NT2/D1 (cell line): ENCODE results near the gene G2E3.

Experiments used
- DNase-seq: peaks from one replicate; pipeline ENCODE4 v3.0.0-alpha.2; 2011; ENCODE audit warnings: low read depth, low spot score
- H3K27me3 ChIP-seq: 2 replicates; pipeline ENCODE4 v1.6.0; 2011; ENCODE audit warnings: mild to moderate bottlenecking; ENCODE audit not compliant: insufficient read length, insufficient read depth
- H3K36me3 ChIP-seq: 2 replicates; pipeline ENCODE4 v1.6.1; 2011; ENCODE audit warnings: mild to moderate bottlenecking, low read length, mixed read lengths; ENCODE audit not compliant: insufficient read depth, insufficient read length
- H3K4me1 ChIP-seq: 2 replicates; pipeline ENCODE4 v1.5.1; 2011; ENCODE audit not compliant: insufficient read depth, insufficient read length
- H3K4me3 ChIP-seq: 2 replicates; pipeline ENCODE4 v1.5.1; 2011; ENCODE audit warnings: low read depth; ENCODE audit not compliant: insufficient read length
- H3K9ac ChIP-seq: 2 replicates; pipeline ENCODE4 v1.6.0; 2011; ENCODE audit warnings: low read depth; ENCODE audit not compliant: insufficient read length
- H3K9me3 ChIP-seq: 2 replicates; pipeline ENCODE4 v1.5.1; 2011; ENCODE audit warnings: mild to moderate bottlenecking, low read length; ENCODE audit not compliant: insufficient read depth
- SUZ12 ChIP-seq: IDR thresholded peaks from 2 replicates; pipeline ENCODE4 v1.6.1; 2011; ENCODE audit not compliant: insufficient read length, insufficient read depth; ENCODE audit errors: extremely low read depth
- YY1 ChIP-seq: IDR thresholded peaks from 2 replicates; pipeline ENCODE4 v1.6.1; 2011; ENCODE audit not compliant: insufficient read length, insufficient read depth
- ZNF274 ChIP-seq: IDR thresholded peaks from 2 replicates; pipeline ENCODE4 v1.6.1; 2011; ENCODE audit warnings: mild to moderate bottlenecking, low read depth, low read length

The G2E3 gene

DNA sequence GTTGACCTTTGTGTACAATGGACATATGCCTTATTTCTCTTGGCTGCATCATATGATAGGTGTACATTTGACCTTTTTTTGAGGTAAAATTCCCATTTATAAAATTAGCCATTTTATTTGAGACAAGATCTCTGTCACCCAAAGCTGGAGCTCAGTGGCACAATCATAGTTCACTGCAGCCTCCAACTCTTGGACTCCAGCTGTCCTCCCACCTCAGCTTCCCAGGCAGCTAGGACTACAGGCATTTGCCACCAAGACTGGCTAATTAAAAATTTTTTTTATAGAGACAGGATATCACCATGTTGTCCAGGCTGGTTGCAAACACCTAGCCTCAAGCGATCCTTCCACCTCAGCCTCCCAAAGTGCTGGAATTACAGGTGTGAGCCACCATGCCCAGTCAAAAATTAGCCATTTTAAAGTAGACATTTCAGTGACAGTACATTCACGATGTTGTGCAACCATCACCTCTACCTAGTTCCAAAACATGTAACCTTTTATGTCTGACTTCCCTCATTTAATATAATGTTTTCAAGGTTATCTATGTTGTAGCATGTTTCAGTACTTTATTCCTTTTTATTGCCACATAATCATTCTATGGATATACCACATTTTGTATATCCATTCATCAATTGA lies 5.4 kb downstream of the G2E3 start:
- Histone ChIP-seq H3K27me3 (no peaks in the 10 kb centered on the region), H3K4me1 (no peaks in the 10 kb centered on the region), H3K4me3 (no peak overlapping the region), H3K9me3 (peaks cover 4% of the 10 kb centered on the region; the same call in 1 of the 2 replicates), H3K9ac (no peak overlapping the region), H3K36me3 (peaks cover 22% of the 10 kb centered on the region)
- TF ChIP-seq YY1, result no peak
- TF ChIP-seq SUZ12, result no peak
- TF ChIP-seq ZNF274, result no peak
- no peak for DNase-seq

DNA sequence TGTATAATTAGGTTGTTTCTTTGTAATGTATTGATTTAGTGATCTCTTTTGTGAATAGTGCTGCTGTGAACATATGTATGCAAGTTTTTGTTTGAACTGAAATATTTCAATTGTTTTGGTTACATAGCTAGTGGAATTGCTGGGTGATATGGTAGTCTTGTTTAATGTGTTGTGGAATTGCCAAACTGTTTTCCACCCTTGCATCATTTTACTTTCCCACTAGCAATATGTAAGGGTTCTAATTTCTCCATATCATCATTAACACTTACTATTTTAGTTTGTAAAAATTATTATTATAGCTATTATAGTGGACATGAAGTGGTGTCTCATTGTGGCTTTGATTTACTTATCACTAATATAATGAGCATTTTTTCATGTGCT lies 5.9 kb downstream of the G2E3 start:
- no peak for DNase-seq
- Histone ChIP-seq H3K4me1 (no peaks in the 10 kb centered on the region), H3K36me3 (peaks cover 22% of the 10 kb centered on the region), H3K9ac (no peak overlapping the region), H3K9me3 (peaks cover 4% of the 10 kb centered on the region; the same call in 1 of the 2 replicates), H3K4me3 (no peak overlapping the region), H3K27me3 (no peaks in the 10 kb centered on the region)
- TF ChIP-seq SUZ12, result no peak
- TF ChIP-seq YY1, result no peak
- TF ChIP-seq ZNF274, result no peak

DNA sequence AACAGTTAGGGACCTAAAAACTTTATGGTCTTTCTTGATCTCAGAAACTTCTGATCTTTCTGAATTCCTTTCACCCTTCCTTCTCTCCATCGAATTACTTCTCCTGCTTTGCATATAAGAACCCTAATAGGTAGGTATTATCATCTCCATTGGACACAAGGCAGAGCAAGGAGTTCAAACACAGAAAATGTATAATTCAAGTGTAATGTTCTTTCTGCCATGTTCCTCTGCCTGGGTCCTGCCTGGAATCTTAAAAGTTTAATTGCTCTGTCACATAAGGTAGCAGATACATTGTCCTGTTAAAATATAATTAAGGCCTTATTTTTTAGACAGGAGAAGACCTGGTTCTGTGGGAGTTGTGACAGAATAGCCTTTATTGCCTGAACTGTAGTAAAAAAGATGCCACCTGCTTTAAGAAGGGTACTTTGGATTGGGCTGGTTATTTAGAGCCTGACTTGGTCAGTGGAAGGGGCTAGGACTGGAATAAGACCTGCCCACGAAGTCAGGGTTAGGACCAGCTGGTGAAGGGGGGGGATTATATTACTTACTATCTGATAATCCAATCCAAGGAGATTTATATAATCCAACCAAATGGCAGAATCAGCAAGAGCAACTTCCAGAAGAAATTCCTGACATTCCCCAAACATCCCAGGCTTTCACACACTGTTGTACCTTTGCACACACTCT lies 10.4 kb downstream of the G2E3 start:
- no peak for DNase-seq
- H3K9ac ChIP-seq, result no peak overlapping the region
- H3K4me3 ChIP-seq, result no peak overlapping the region
- no peaks in the 10 kb centered on the region for H3K4me1 ChIP-seq
- TF ChIP-seq ZNF274, result no peak
- no peak for TF ChIP-seq SUZ12
- no peak for TF ChIP-seq YY1
- no peaks in the 10 kb centered on the region for H3K36me3 ChIP-seq
- no peaks in the 10 kb centered on the region for H3K27me3 ChIP-seq
- H3K9me3 ChIP-seq, result peaks cover 4% of the 10 kb centered on the region; the same call in 1 of the 2 replicates

- no peak for DNase-seq
- H3K36me3 ChIP-seq, result no peaks in the 10 kb centered on the region
- H3K9ac ChIP-seq, result no peak overlapping the region
- TF ChIP-seq SUZ12, result no peak
- TF ChIP-seq ZNF274, result no peak
- no peak for TF ChIP-seq YY1
- no peaks in the 10 kb centered on the region for H3K27me3 ChIP-seq
- H3K4me3 ChIP-seq, result no peak overlapping the region
- no peaks in the 10 kb centered on the region for H3K4me1 ChIP-seq
- peaks cover 4% of the 10 kb centered on the region; the same call in 1 of the 2 replicates for H3K9me3 ChIP-seq
These were observed 10.9 kb downstream of the G2E3 start for GRCh38 chr14:30569903-30570226.

DNA sequence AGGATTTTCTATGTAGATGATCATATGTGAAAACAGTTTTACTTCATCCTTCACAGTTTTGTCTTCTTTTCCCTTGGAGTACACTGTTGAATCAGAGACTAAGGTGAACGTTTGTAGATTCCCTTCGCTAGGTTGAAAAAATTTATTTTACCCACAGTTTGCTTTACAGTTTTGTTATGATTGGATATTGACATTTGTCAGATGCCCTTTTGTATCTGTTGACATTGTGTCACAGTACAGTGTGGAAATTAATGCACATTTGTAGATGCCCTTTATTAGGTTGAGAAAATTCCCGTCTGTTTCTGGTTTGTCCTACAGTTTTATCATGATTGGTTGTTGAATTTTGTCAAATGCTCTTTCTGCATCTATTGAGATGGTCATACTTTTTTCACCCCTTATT lies 13.3 kb downstream of the G2E3 start:
- no peak overlapping the region for H3K9ac ChIP-seq
- TF ChIP-seq ZNF274 (no peak), SUZ12 (no peak), YY1 (no peak)
- no peak for DNase-seq
- H3K9me3 ChIP-seq, result no peaks in the 10 kb centered on the region
- no peak overlapping the region for H3K4me3 ChIP-seq
- no peaks in the 10 kb centered on the region for H3K4me1 ChIP-seq
- no peaks in the 10 kb centered on the region for H3K27me3 ChIP-seq
- H3K36me3 ChIP-seq, result no peaks in the 10 kb centered on the region

DNA sequence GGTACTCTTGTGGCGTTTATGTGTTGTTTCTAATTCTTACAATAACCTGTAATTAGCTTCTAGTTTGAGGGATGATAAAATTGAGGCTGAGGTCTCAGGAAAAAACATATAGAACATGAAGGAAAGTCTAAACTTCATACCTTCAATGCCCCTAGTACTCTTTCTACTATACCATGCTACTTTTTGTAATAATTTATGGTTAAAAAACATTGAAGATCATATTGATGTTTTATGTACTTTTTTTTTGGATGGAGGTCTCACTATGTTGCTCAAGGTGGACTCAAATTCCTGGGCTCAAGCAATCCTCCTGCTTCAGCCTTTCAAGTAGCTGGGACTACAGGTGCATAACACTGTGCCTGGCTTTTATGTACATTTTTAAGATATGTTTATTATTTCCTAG lies 13.8 kb downstream of the G2E3 start:
- H3K27me3 ChIP-seq, result no peaks in the 10 kb centered on the region
- H3K9ac ChIP-seq, result no peak overlapping the region
- no peak for DNase-seq
- TF ChIP-seq ZNF274, result no peak
- H3K9me3 ChIP-seq, result no peaks in the 10 kb centered on the region
- H3K4me3 ChIP-seq, result no peak overlapping the region
- no peaks in the 10 kb centered on the region for H3K4me1 ChIP-seq
- no peaks in the 10 kb centered on the region for H3K36me3 ChIP-seq

GRCh38 chr14:30573226-30573814 lies 14.4 kb downstream of the G2E3 start:
- no peak for DNase-seq
- H3K4me1 ChIP-seq, result no peaks in the 10 kb centered on the region
- TF ChIP-seq SUZ12 (no peak), YY1 (no peak), ZNF274 (no peak)

More at GRCh38 chr14:30573226-30573814, 14.4 kb downstream of the G2E3 start:
- no peaks in the 10 kb centered on the region for H3K36me3 ChIP-seq
- no peaks in the 10 kb centered on the region for H3K27me3 ChIP-seq
- H3K4me3 ChIP-seq, result no peak overlapping the region
- H3K9ac ChIP-seq, result no peak overlapping the region
- no peaks in the 10 kb centered on the region for H3K9me3 ChIP-seq
